OCI-LY7 (cell line): ENCODE measurements around the gene NHS. TPM values are rescaled to one million over a fixed set of nuclear protein-coding genes. Genes with fewer than 3 reads are reported as not detected.

Source experiments
- BruUV-seq: library from RNA; stranded (reverse); fragments of 400-500 nt; replicated peaks from 2 replicates; lab custom pipeline; 2021; lab: Mats Ljungman, UMichigan
- CTCF ChIA-PET: fragments of 300-600 bp; sonication (Branson Sonifier 250); formaldehyde crosslinking; loops from one replicate; lab custom pipeline; 2022; ENCODE audit warnings: antibody characterized with exemption; ENCODE audit not compliant: unreplicated experiment; lab: Charles Lee
- POLR2A ChIA-PET: fragments of 300-600 bp; sonication (Branson Sonifier 250); formaldehyde crosslinking; loops from one replicate; lab custom pipeline; 2022; ENCODE audit warnings: antibody characterized with exemption; lab: Charles Lee
- DNase-seq: peaks from one replicate; pipeline ENCODE4 v3.0.0-alpha.2; 2015; ENCODE audit warnings: low spot score
- H2AFZ ChIP-seq: fragments of 200-600 bp; sonication (generic), shearing (Covaris generic); 2 replicates; pipeline ENCODE4 v1.6.1; 2014; ENCODE audit warnings: mild to moderate bottlenecking, antibody characterized with exemption, low read length, moderate library complexity
- H3K27ac ChIP-seq: fragments of 200-600 bp; sonication (generic); 2 replicates; pipeline ENCODE4 v1.5.1; 2014; ENCODE audit warnings: mixed run types, low read depth, mild to moderate bottlenecking, moderate library complexity, low read length, inconsistent platforms; ENCODE audit not compliant: poor library complexity, severe bottlenecking
- H3K36me3 ChIP-seq: fragments of 200-600 bp; sonication (generic); 2 replicates; pipeline ENCODE4 v1.6.1; 2014; ENCODE audit warnings: mild to moderate bottlenecking, antibody characterized with exemption, low read length, moderate library complexity, mixed read lengths; ENCODE audit not compliant: insufficient read depth
- H3K4me1 ChIP-seq: fragments of 200-600 bp; sonication (generic); 2 replicates; pipeline ENCODE4 v1.5.1; 2014; ENCODE audit warnings: mild to moderate bottlenecking, low read length; ENCODE audit not compliant: insufficient read depth, poor library complexity, severe bottlenecking
- H3K4me2 ChIP-seq: fragments of 200-600 bp; sonication (generic); 2 replicates; pipeline ENCODE4 v1.6.1; 2014; ENCODE audit warnings: mild to moderate bottlenecking, low read length
- H3K4me3 ChIP-seq: fragments of 200-600 bp; sonication (generic); 2 replicates; pipeline ENCODE4 v1.5.1; 2014; ENCODE audit warnings: mild to moderate bottlenecking, low read depth, low read length; ENCODE audit not compliant: poor library complexity, severe bottlenecking
- H3K79me2 ChIP-seq: fragments of 200-600 bp; sonication (generic); 2 replicates; pipeline ENCODE4 v1.6.1; 2016; ENCODE audit warnings: low read depth, mild to moderate bottlenecking, low read length, moderate library complexity, mixed read lengths; ENCODE audit not compliant: insufficient read depth
- H3K9me2 ChIP-seq: fragments of 200-600 bp; sonication (generic); 2 replicates; pipeline ENCODE4 v1.6.1; 2016; ENCODE audit warnings: mild to moderate bottlenecking, low read length, mixed read lengths; ENCODE audit not compliant: insufficient read depth
- H3K9me3 ChIP-seq: fragments of 200-600 bp; sonication (generic); 2 replicates; pipeline ENCODE4 v1.6.1; 2014; ENCODE audit warnings: mild to moderate bottlenecking, mixed run types, low read length, mixed read lengths
- H4K20me1 ChIP-seq: fragments of 200-600 bp; sonication (generic); 2 replicates; pipeline ENCODE4 v1.6.1; 2014; ENCODE audit warnings: mild to moderate bottlenecking, antibody characterized with exemption, low read length, moderate library complexity, mixed read lengths; ENCODE audit not compliant: insufficient read depth
- CTCF ChIP-seq: fragments of 200-600 bp; sonication (generic); conservative IDR thresholded peaks from 2 replicates; pipeline ENCODE4 v1.5.1; 2014; ENCODE audit warnings: mild to moderate bottlenecking, antibody characterized with exemption, low read length, moderate library complexity, mixed read lengths
- EZH2phosphoT487 ChIP-seq: fragments of 200-600 bp; sonication (generic); IDR thresholded peaks from 2 replicates; pipeline ENCODE4 v1.6.1; 2018; ENCODE audit warnings: low read depth, borderline replicate concordance, mild to moderate bottlenecking, mixed run types, antibody characterized with exemption, low read length, moderate library complexity, mixed read lengths
- intact Hi-C: fragments of 100-400 bp; cut with micrococcal nuclease; formaldehyde crosslinking; loops from one replicate; pipeline ENCODE4 v1.10.0; 2022; ENCODE audit not compliant: unreplicated experiment
- total RNA-seq, 2 experiments: library from RNA; depleted of rRNA in 1 of 2; stranded (reverse); fragments of >200 nt in 1 of 2; shearing (Covaris generic) in 1 of 2; gene quantifications; 2 replicates each; pipeline ENCODE4 v1.2.3, GENCODE V29; 2014 to 2022

The NHS gene
- total RNA-seq, 2 experiments from 2014 or later = not detected

DNA sequence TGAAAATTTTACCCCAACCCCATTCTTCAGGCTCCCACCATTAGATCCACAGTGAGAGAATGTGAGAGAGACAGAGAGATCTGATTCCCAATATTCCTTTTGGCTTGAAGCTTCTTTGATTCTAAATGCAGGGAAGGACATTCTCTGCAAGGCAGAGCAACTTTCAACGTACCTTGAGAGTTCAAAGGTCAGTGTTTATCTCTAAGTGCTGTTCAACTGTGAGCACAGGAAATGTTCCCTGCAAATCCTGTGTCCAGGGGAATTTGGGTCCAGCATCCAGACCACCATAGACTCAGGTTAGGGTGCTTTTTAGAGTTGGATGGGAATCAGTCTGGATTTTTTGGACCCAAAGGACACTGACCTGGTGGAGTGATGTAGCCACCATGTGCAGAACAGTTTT lies 97.4 kb downstream of the NHS start:
- Histone ChIP-seq H3K79me2 (no peaks in the 10 kb centered on the region), H3K9me3 (no peaks in the 10 kb centered on the region), H3K4me2 (no peak overlapping the region), H3K9me2 (no peaks in the 10 kb centered on the region), H4K20me1 (no peaks in the 10 kb centered on the region), H3K27ac (no peak overlapping the region), H2AFZ (no peak overlapping the region), H3K36me3 (no peaks in the 10 kb centered on the region), H3K4me3 (no peak overlapping the region), H3K4me1 (no peaks in the 10 kb centered on the region)
- TF ChIP-seq CTCF = no peak
- DNase-seq = no peak
- ChIA-PET POLR2A (no interaction called here), CTCF (no interaction called here)
- no TSS peak for BruUV-seq
- intact Hi-C loops = no loop called here

DNA sequence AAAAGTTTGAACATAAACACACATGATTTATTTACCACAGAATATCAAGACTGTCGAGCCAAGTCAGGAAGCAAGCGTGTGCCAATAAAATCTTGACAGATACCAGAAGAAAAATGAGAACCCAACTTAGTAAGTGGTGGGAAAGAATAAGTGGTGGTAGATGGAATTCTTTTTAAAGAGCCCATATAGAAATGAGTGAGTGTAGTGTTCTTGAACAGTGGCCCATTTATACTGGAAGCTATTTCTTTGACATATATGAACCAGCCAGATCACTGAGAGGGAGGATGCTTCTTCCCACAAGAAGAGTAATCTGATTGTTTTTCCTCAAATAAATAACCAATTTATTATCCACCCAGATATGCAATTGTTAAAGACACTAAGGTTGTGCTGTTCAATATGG lies 98.0 kb downstream of the NHS start:
- Histone ChIP-seq H3K79me2 (no peaks in the 10 kb centered on the region), H3K27ac (no peak overlapping the region), H3K9me2 (no peaks in the 10 kb centered on the region), H3K36me3 (no peaks in the 10 kb centered on the region), H2AFZ (no peak overlapping the region), H3K4me2 (no peak overlapping the region), H4K20me1 (no peaks in the 10 kb centered on the region), H3K9me3 (no peaks in the 10 kb centered on the region), H3K4me1 (no peaks in the 10 kb centered on the region), H3K4me3 (no peak overlapping the region)
- ChIA-PET POLR2A (no interaction called here), CTCF (no interaction called here)
- no TSS peak for BruUV-seq
- intact Hi-C loops = no loop called here
- TF ChIP-seq EZH2phosphoT487 = no peak
- no peak for TF ChIP-seq CTCF
- DNase-seq = no peak

DNA sequence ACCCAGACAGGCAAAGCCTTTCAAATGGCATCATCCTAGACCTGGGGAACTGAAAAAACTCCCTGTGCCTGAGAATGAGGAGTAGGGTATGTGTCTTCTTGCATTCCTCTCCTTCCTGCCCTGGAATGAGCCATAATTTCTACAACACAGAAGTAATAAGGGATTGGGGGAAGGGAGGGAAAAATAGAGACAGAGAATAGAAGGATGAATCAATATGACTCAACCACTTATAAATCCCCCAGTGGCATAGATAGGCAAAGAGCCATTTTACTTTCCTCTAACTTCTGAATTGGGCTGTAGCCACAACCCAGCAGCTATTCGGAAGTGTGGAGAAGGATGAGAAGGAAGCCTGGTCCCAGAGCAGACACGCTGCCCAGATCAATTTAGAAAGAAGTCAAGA lies 99.9 kb downstream of the NHS start:
- no TSS peak for BruUV-seq
- intact Hi-C loops = no loop called here
- POLR2A ChIA-PET = no interaction called here
- Histone ChIP-seq H3K4me3 (no peak overlapping the region), H3K9me2 (no peaks in the 10 kb centered on the region), H3K27ac (no peak overlapping the region), H3K36me3 (no peaks in the 10 kb centered on the region), H3K4me2 (no peak overlapping the region), H3K79me2 (no peaks in the 10 kb centered on the region), H4K20me1 (no peaks in the 10 kb centered on the region), H2AFZ (no peak overlapping the region), H3K9me3 (no peaks in the 10 kb centered on the region), H3K4me1 (no peaks in the 10 kb centered on the region)
- CTCF ChIA-PET = no interaction called here
- TF ChIP-seq EZH2phosphoT487 = no peak
- TF ChIP-seq CTCF = no peak
- DNase-seq = no peak
